ENCODE measurements around the gene FTO. TPM values are rescaled to one million over a fixed set of nuclear protein-coding genes. Genes with fewer than 3 reads are reported as not detected.

The FTO gene
- total and polyA plus RNA-seq, 2 of the 8 experiments (the other 6 are each of a cell fraction or from before 2014, with no cell fraction given): 34.5 to 59.8 TPM

DNA sequence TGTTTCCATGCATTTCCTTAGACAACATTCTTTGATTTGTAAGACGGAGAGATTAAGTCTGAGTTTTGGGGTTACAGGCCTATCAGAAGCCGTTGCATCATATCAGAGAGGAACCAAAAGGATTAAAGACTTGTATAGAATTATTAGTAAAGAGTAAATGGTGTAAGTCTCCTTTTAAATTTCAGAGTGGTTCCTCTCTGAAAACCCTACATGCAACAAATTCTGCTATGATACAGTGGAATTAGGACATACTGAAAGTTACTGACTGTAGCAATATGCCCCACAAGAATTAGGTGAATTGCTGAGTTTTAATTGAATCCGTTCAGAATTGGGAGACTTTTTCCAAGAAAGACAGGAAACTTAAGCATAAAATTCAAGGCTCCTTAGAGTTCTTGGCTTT lies 221.6 kb downstream of the FTO start (continued):
- TF ChIP-seq GTF2F1 (IDR thresholded peaks at IDR 0.05; ENCODE audit: borderline replicate concordance, low read depth, low read length): no peak
- TF ChIP-seq RBBP5 (IDR thresholded peaks at IDR 0.05; ENCODE audit: borderline replicate concordance, low read depth, low read length): no peak
- TF ChIP-seq SIRT6 (IDR thresholded peaks at IDR 0.05; ENCODE audit: low read length): no peak
- TF ChIP-seq CEBPB (IDR thresholded peaks at IDR 0.05; ENCODE audit: low read depth, low read length): no peak

Data from H1 (cell line).